Measurements from ENCODE around the gene NRXN3. TPM values are rescaled to one million over a fixed set of nuclear protein-coding genes. Genes with fewer than 3 reads are reported as not detected.

Gene NRXN3
- total and polyA plus RNA-seq, 2 of the 4 experiments (the other 2 are of a cell fraction) = 4.8 to 25.1 TPM

DNA sequence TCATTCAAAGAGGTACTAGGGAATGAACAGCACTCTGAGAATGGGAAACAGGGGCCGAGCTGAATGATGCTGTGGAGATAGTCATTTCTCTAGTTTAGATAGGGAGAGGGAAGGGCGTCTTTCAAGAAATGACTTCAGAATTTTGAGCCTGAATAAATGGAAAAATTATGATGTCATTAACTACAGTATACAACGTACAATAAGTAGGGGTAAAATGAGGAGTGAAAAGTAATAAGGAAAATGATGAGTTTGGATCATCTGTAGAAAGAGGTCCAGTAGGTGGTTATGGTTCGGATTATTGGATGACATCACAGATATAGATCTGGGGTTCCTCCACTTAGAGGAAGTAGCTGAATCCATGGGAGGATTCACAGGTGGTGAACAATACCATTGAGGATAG, 1081.1 kb downstream of the NRXN3 start:
- Histone ChIP-seq H2AFZ (replicated peaks; ENCODE audit: low read length, poor library complexity) (no peak overlapping the region), H4K8ac (ENCODE audit: low read depth in 2 of 2, low read length in 2 of 2) (no peak overlapping the region), H3K56ac (ENCODE audit: extremely low read depth, insufficient read depth, low read length) (no peak overlapping the region), H3K9me1 (ENCODE audit: insufficient read depth, low read length) (no peaks in the 10 kb centered on the region), H3K4me1 (ENCODE audit: control insufficient read depth, insufficient read depth, low read length) (peaks cover 2% of the 10 kb centered on the region; the same call in 1 of the 2 replicates), H2BK20ac (ENCODE audit: low read depth, low read length) (no peak overlapping the region), H2BK5ac (ENCODE audit: low read depth, low read length, poor library complexity, severe bottlenecking) (no peak overlapping the region), H3K18ac (ENCODE audit: low read depth, low read length) (no peak overlapping the region), H3K23ac (ENCODE audit: low read depth, low read length) (no peak overlapping the region), H4K5ac (ENCODE audit: low read depth, low read length) (no peak overlapping the region), H2AK9ac (replicated peaks; ENCODE audit: low read depth, low read length, poor library complexity) (no peak overlapping the region), H3K9me3 (ENCODE audit: control insufficient read depth, insufficient read depth, low read length) (no peaks in the 10 kb centered on the region), H2AK5ac (ENCODE audit: low read depth, low read length) (no peak overlapping the region), H3K4me2 (ENCODE audit: low read depth, low read length) (no peak overlapping the region), H3K14ac (replicated peaks; ENCODE audit: low read depth, low read length) (no peak overlapping the region), H4K91ac (ENCODE audit: insufficient read depth, low read depth, low read length) (no peak overlapping the region), H4K20me1 (ENCODE audit: insufficient read depth, low read length) (no peaks in the 10 kb centered on the region), H3K27ac (ENCODE audit: insufficient read depth, low read length) (no peak overlapping the region), H2BK15ac (ENCODE audit: low read depth, low read length) (no peak overlapping the region), H3K36me3 (ENCODE audit: control insufficient read depth, insufficient read depth, low read length) (no peaks in the 10 kb centered on the region), H3K79me1 (ENCODE audit: low read depth in 1 of 2, low read length in 2 of 2) (no peaks in the 10 kb centered on the region), H3K4me3 (ENCODE audit: insufficient read depth, low read depth, low read length) (no peak overlapping the region), H2BK120ac (ENCODE audit: low read depth, low read length) (no peak overlapping the region), H3K4ac (ENCODE audit: low read depth, low read length) (no peak overlapping the region), H3K9ac (ENCODE audit: low read depth, low read length) (no peak overlapping the region), H3K27me3 (ENCODE audit: control insufficient read depth, insufficient read depth, low read length) (no peaks in the 10 kb centered on the region)
- in situ Hi-C loops (cut with MboI; ENCODE audit: low sequenced_read_pairs) (loop anchor here (25.0 kb wide), 1 partner anchor 1611 kb away; no protein-coding TSS in a partner anchor), intact Hi-C loops (cut with micrococcal nuclease) (no loop called here), dilution Hi-C loops (cut with HindIII; ENCODE audit: low sequenced_read_pairs, unreplicated experiment) (no loop called here)
- BruUV-seq (replicated peaks) = no TSS peak
- no peak for TF ChIP-seq RCOR1 (IDR thresholded peaks at IDR 0.05; ENCODE audit: insufficient replicate concordance, low read length)
- no peak for TF ChIP-seq NFE2L2 (IDR thresholded peaks at IDR 0.05; ENCODE audit: low read depth, low read length)
- no peak for TF ChIP-seq SMC3 (IDR thresholded peaks at IDR 0.05; ENCODE audit: low read depth, low read length)
- TF ChIP-seq, protein P1, sequence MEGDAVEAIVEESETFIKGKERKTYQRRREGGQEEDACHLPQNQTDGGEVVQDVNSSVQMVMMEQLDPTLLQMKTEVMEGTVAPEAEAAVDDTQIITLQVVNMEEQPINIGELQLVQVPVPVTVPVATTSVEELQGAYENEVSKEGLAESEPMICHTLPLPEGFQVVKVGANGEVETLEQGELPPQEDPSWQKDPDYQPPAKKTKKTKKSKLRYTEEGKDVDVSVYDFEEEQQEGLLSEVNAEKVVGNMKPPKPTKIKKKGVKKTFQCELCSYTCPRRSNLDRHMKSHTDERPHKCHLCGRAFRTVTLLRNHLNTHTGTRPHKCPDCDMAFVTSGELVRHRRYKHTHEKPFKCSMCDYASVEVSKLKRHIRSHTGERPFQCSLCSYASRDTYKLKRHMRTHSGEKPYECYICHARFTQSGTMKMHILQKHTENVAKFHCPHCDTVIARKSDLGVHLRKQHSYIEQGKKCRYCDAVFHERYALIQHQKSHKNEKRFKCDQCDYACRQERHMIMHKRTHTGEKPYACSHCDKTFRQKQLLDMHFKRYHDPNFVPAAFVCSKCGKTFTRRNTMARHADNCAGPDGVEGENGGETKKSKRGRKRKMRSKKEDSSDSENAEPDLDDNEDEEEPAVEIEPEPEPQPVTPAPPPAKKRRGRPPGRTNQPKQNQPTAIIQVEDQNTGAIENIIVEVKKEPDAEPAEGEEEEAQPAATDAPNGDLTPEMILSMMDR (conservative IDR thresholded peaks at IDR 0.05; ENCODE audit: low read depth, low read length) = no peak
- no peak for TF ChIP-seq BHLHE40 (IDR thresholded peaks at IDR 0.05; ENCODE audit: low read depth, low read length)
- TF ChIP-seq MAFK (IDR thresholded peaks at IDR 0.05; ENCODE audit: low read depth, low read length) = no peak
- TF ChIP-seq CHD1 (IDR thresholded peaks at IDR 0.05; ENCODE audit: low read depth, low read length) = no peak
- no peak for TF ChIP-seq MXI1 (IDR thresholded peaks at IDR 0.05; ENCODE audit: borderline replicate concordance, low read depth, low read length)
- TF ChIP-seq CEBPB (IDR thresholded peaks at IDR 0.05; ENCODE audit: low read depth, low read length) = no peak
- no peak for TF ChIP-seq RAD21 (IDR thresholded peaks at IDR 0.05; ENCODE audit: low read length)
- no peak for TF ChIP-seq RFX5 (IDR thresholded peaks at IDR 0.05; ENCODE audit: low read depth, low read length)
- TF ChIP-seq FOS (IDR thresholded peaks at IDR 0.05; ENCODE audit: low read depth, low read length) = no peak
- TF ChIP-seq, protein P2, sequence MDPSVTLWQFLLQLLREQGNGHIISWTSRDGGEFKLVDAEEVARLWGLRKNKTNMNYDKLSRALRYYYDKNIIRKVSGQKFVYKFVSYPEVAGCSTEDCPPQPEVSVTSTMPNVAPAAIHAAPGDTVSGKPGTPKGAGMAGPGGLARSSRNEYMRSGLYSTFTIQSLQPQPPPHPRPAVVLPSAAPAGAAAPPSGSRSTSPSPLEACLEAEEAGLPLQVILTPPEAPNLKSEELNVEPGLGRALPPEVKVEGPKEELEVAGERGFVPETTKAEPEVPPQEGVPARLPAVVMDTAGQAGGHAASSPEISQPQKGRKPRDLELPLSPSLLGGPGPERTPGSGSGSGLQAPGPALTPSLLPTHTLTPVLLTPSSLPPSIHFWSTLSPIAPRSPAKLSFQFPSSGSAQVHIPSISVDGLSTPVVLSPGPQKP (IDR thresholded peaks at IDR 0.05; ENCODE audit: borderline replicate concordance, low read depth, low read length) = no peak
- no peak for TF ChIP-seq USF2 (IDR thresholded peaks at IDR 0.05; ENCODE audit: low read depth, low read length)
- POLR2A ChIA-PET (ENCODE audit: unreplicated experiment) = no interaction called here
- DNase-seq (no peak), ATAC-seq (ENCODE audit: low read depth) (no peak)
- no CpG with 5 or more reads among the region's 4 CpGs for WGBS, 2 experiments (ENCODE audit: extremely low coverage in 2 of 2, insufficient read length in 1 of 2)
- CTCF ChIA-PET = no interaction called here

Data from IMR-90 (cell line).